DOHH2 (cell line): ENCODE results near the gene BHLHE40.

Experiments used
- EZH2phosphoT487 ChIP-seq: fragments of 200-600 bp; sonication (generic); IDR thresholded peaks from 2 replicates; pipeline ENCODE4 v1.6.1; 2017; ENCODE audit warnings: borderline replicate concordance, mild to moderate bottlenecking, antibody characterized with exemption, low read length, moderate library complexity, mixed read lengths
- TF ChIP-seq, protein P1 (sequence below): fragments of 200-600 bp; sonication (generic); IDR thresholded peaks from one replicate; pipeline ENCODE4 v1.5.1; 2014; ENCODE audit warnings: antibody characterized with exemption, mild to moderate bottlenecking, low read depth, low read length; ENCODE audit not compliant: poor library complexity, severe bottlenecking

DNA sequence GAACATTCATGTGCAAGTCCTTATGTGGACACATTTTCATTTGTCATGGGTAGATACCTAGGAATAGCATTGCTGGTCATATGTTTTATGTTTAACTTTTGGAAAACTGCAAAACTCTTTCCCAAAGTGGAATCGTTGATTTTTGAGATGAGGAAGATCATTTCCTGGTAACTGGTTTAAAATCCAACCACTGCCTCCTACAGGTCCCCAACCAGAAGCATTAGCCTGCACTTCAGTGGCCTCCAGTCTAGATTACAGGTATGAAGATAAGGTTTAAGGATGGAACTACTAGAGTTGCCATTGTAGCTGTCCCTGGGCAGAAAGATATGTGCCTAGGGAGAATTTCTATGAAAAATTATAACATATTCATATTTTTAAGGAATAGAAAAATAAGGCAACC lies 48.7 kb upstream of the BHLHE40 start:
- no peak for TF ChIP-seq EZH2phosphoT487
- TF ChIP-seq, protein P1, sequence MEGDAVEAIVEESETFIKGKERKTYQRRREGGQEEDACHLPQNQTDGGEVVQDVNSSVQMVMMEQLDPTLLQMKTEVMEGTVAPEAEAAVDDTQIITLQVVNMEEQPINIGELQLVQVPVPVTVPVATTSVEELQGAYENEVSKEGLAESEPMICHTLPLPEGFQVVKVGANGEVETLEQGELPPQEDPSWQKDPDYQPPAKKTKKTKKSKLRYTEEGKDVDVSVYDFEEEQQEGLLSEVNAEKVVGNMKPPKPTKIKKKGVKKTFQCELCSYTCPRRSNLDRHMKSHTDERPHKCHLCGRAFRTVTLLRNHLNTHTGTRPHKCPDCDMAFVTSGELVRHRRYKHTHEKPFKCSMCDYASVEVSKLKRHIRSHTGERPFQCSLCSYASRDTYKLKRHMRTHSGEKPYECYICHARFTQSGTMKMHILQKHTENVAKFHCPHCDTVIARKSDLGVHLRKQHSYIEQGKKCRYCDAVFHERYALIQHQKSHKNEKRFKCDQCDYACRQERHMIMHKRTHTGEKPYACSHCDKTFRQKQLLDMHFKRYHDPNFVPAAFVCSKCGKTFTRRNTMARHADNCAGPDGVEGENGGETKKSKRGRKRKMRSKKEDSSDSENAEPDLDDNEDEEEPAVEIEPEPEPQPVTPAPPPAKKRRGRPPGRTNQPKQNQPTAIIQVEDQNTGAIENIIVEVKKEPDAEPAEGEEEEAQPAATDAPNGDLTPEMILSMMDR, result no peak
